HG02970 (cell line): ENCODE data around the gene NBDY.
A peak's percentile ranks its signal among the peaks of the same experiment; 100 is the strongest.
"Not testable (repeated sequence)": the region's sequence is repeated elsewhere in the genome, so short reads cannot be mapped to it uniquely, and the experiment has no call there.

ENCODE experiments used
- ATAC-seq: cut with Tn5 transposase; IDR thresholded peaks from one replicate; pipeline ENCODE4 v1.9.1; 2021; ENCODE audit warnings: mild to moderate bottlenecking, moderate library complexity, moderate number of reproducible peaks; ENCODE audit not compliant: unreplicated experiment, low FRiP score

Gene NBDY

GRCh38 chrX:56764153-56764974 lies 35.3 kb downstream of the NBDY start:
- peak; percentile 45 for ATAC-seq

GRCh38 chrX:56764975-56765791 lies 36.1 kb downstream of the NBDY start:
- ATAC-seq: no peak

- no peak for ATAC-seq
Measured at GRCh38 chrX:56765811-56766553, 36.9 kb downstream of the NBDY start.

DNA sequence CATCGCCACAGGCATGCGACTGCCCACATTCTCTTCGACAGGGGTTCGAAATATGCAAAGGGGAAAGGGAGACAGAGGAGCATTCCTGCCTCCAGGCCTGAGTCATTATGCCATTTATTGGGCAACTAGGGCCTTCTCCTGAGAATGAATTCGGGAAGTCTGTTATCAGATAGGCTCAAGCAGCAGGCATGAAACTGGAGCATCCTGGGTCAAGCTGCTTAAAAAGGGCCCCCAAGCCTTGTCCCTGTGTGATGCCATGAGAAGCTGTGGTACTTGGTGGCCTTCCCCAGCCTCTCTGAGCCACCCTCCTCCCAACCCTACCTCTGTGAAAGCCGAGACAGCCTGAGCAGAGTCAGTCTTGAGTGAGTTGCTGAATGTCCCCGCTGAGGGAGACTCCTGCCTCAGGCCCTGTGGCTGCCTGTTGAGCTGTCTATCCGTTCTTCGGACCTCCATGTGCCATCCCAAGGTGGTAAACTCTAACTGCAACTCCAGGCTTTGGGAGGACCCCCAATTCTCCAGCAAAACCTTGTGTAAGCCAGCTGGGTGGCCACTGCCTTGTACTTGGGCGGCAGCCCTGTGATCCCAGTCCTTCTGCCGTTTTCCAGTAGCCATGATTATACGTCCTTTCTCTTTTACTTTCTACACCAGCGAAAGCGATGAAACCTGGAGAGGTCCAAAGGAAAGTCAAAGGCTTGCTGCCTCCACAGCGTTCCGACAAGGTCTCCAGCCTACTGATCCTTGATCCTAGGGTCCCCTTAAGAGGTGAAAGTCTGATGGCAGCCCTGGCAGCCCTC lies 37.7 kb downstream of the NBDY start:
- ATAC-seq: no peak

GRCh38 chrX:56767348-56768119 lies 38.5 kb downstream of the NBDY start:
- not testable (repeated sequence) for ATAC-seq

- ATAC-seq: not testable (repeated sequence)
Measured at GRCh38 chrX:56768120-56768660, 39.1 kb downstream of the NBDY start.

- peak; percentile 40 for ATAC-seq
Measured at GRCh38 chrX:56772675-56773521, 43.9 kb downstream of the NBDY start.

- ATAC-seq: peak; percentile 32
Measured at GRCh38 chrX:56773522-56774060, 44.5 kb downstream of the NBDY start.

GRCh38 chrX:56778099-56778923 lies 49.3 kb downstream of the NBDY start:
- peak; percentile 45 for ATAC-seq

- ATAC-seq: peak; percentile 27
Measured at GRCh38 chrX:56778924-56779468, 50.0 kb downstream of the NBDY start.

DNA sequence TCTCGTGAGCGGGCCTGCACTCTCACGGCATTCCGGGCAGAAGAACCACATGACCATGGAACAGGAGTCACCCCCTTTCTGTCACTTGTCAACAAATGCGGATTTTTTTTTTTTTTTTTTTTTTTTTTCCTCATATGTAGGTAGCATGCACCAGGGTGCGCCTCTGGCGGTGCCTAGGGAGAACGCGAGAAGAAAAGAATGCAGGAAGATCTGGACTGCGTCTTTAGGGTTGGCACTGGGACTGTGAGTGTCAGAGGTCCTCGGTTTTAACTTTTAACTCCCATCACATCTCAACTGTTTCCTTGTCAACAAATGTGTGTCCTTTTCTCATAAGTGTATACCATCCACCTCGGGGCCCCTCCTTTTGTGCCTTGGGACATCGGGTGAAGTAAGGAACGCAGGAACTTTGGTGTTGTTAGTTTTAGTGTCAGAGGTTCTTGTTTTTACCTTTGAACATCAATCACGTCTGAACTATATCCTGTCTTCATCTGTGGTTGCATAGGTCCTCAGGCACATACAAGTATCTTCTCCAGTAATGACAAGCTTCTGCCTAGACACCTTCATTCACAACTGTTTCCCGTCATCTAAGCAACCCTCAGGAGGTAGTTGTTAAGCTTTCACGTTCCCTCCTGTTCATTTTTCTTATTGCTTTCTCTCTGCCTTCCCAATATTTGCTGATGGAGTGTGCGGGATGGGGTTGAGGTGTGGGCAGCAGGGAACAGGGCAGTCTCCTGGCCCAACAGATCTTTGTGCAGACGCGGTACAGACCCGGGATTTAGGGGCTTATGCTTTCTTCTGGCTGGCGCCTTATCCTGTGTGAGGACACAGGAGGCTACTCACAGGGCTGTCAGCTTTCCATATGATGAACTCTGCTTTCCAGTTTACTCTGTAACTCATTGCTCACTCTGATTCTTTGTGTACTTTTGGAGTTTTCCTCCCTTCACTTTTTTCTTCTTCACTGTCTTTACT lies 51.9 kb downstream of the NBDY start:
- ATAC-seq: not testable (repeated sequence)

GRCh38 chrX:56782352-56782751 lies 53.3 kb downstream of the NBDY start:
- ATAC-seq: no peak

- no peak for ATAC-seq
Measured at GRCh38 chrX:56782791-56783449, 53.9 kb downstream of the NBDY start.

- no peak for ATAC-seq
Measured at GRCh38 chrX:56783450-56783831, 54.4 kb downstream of the NBDY start.

DNA sequence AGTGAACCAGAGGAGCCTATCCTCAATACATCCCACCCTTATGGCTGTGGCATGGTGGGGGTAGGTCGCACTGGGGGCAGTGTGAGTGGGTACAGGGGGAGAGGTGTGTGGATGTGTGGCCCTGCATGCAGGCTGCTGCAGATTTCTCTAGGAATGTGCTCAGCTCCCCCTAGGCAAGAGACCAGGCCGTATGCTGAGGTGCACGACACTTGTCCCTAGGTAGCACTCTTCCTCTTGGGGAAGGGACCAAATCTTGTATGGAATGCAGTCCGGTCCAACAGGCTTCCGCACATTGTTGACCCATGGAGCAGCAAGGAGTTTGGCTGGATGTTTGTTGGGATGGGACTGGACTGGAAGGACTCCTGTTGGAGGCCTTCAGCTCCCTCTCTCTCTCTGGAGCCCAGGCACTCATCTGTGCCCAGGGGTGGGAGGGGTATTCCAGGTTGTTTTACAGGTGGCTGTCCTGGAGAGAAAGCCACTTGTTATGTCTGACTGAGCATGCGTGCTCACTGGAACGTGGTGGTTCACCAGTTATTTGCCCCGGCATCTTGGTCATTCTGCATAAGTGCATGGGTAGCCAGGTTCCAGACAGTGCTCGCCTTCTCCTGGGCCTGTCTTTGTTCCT lies 55.1 kb downstream of the NBDY start:
- ATAC-seq: no peak
